T follicular helper cell (primary cell): ENCODE results near the gene TRIM9.

Experiments used
- DNase-seq: peaks from one replicate; pipeline ENCODE4 v3.0.0-alpha.2; 2020; ENCODE audit warnings: low read depth
- total RNA-seq, 2 experiments: gene quantifications; one replicate each; lab custom pipeline; 2026; lab: John Stamatoyannopoulos, UW

TRIM9 gene
- total RNA-seq, result 0.61 to 0.78 reads per million in 2 experiments

GRCh38 chr14:51094901-51095853 is at the start of gene TRIM9:
TSS of gene TRIM9 (minus strand) at chr14:51095105. CDS start at chr14:51094939, 166 bp downstream.
- peak; percentile 89 for DNase-seq

GRCh38 chr14:51140856-51141255 is 46.0 kb upstream of the TRIM9 start:
- no peak for DNase-seq

- no peak for DNase-seq
Measured at GRCh38 chr14:51140338-51140737, 45.4 kb upstream of the TRIM9 start.

- DNase-seq, result no peak
Measured at GRCh38 chr14:51139121-51139681, 44.3 kb upstream of the TRIM9 start.

- no peak for DNase-seq
Measured at GRCh38 chr14:51138404-51139103, 43.6 kb upstream of the TRIM9 start.

GRCh38 chr14:51131516-51131915 is 36.6 kb upstream of the TRIM9 start:
- no peak for DNase-seq

GRCh38 chr14:51129130-51129529 is 34.2 kb upstream of the TRIM9 start:
- no peak for DNase-seq

- no peak for DNase-seq
Measured at GRCh38 chr14:51124029-51124428, 29.1 kb upstream of the TRIM9 start.

GRCh38 chr14:51121096-51121495 is 26.2 kb upstream of the TRIM9 start:
- no peak for DNase-seq

- no peak for DNase-seq
Measured at GRCh38 chr14:51119411-51120051, 24.6 kb upstream of the TRIM9 start.

GRCh38 chr14:51118993-51119392 is 24.1 kb upstream of the TRIM9 start:
- no peak for DNase-seq

GRCh38 chr14:51117593-51117992 is 22.7 kb upstream of the TRIM9 start:
- no peak for DNase-seq

- DNase-seq, result no peak
Measured at GRCh38 chr14:51116682-51117081, 21.8 kb upstream of the TRIM9 start.

- DNase-seq, result no peak
Measured at GRCh38 chr14:51109651-51110050, 14.7 kb upstream of the TRIM9 start.

- DNase-seq, result no peak
Measured at GRCh38 chr14:51107801-51108200, 12.9 kb upstream of the TRIM9 start.

GRCh38 chr14:51104467-51104866 is 9.6 kb upstream of the TRIM9 start:
- no peak for DNase-seq

- DNase-seq, result no peak
Measured at GRCh38 chr14:51097287-51097686, 2.4 kb upstream of the TRIM9 start.

- DNase-seq, result no peak
Measured at GRCh38 chr14:51096870-51097269, 2.0 kb upstream of the TRIM9 start.

- DNase-seq, result no peak
Measured at GRCh38 chr14:51095854-51096823, 1.2 kb upstream of the TRIM9 start.

GRCh38 chr14:51094282-51094821 is 553 bp downstream of the TRIM9 start:
- DNase-seq, result no peak
